HepG2 (cell line): ENCODE data around the gene PLXND1. TPM values are rescaled to one million over a fixed set of nuclear protein-coding genes. Genes with fewer than 3 reads are reported as not detected.

Experiments
- CCDC6 ChIP-seq: sonication (generic); formaldehyde crosslinking; IDR thresholded peaks from 2 replicates; pipeline ENCODE4 v1.8.1; 2022; ENCODE audit warnings: mild to moderate bottlenecking, missing genetic modification reagents, moderate library complexity
- ETV5 ChIP-seq: IDR thresholded peaks from 2 replicates; pipeline ENCODE4 v1.6.1; 2018; ENCODE audit warnings: missing biosample characterization, missing genetic modification reagents, inconsistent platforms, borderline replicate concordance
- FOXK1 ChIP-seq: sonication (generic); formaldehyde crosslinking; IDR thresholded peaks from 2 replicates; pipeline ENCODE4 v1.4.0; 2020; ENCODE audit warnings: low read depth, missing genetic modification reagents, borderline replicate concordance
- GPN1 ChIP-seq: sonication (generic); formaldehyde crosslinking; IDR thresholded peaks from 2 replicates; pipeline ENCODE4 v1.5.1; 2020; ENCODE audit warnings: missing genetic modification reagents, borderline replicate concordance
- MYC ChIP-seq: sonication (generic); formaldehyde crosslinking; IDR thresholded peaks from 2 replicates; pipeline ENCODE4 v1.9.0; 2021; ENCODE audit warnings: missing genetic modification reagents, borderline replicate concordance
- NR2F6 ChIP-seq, 2 experiments: IDR thresholded peaks; 2 replicates each; pipeline ENCODE4 v1.6.1; 2016; ENCODE audit warnings: antibody characterized with exemption in 1 of 2, mild to moderate bottlenecking in 1 of 2
- SMAD9 ChIP-seq: sonication (generic); formaldehyde crosslinking; IDR thresholded peaks from 2 replicates; pipeline ENCODE4 v1.5.1; 2020; ENCODE audit warnings: mild to moderate bottlenecking, missing genetic modification reagents
- ZFP1 ChIP-seq: IDR thresholded peaks from 2 replicates; pipeline ENCODE4 v1.6.1; 2016
- ZIK1 ChIP-seq: sonication (generic); formaldehyde crosslinking; IDR thresholded peaks from 2 replicates; pipeline ENCODE4 v1.5.0; 2020; ENCODE audit warnings: mild to moderate bottlenecking, low read depth, missing genetic modification reagents, borderline replicate concordance
- ZNF160 ChIP-seq: sonication (generic); formaldehyde crosslinking; IDR thresholded peaks from 2 replicates; pipeline ENCODE4 v1.8.0; 2022; ENCODE audit warnings: mild to moderate bottlenecking, inconsistent platforms, missing genetic modification reagents
- ZNF296 ChIP-seq: sonication (generic); formaldehyde crosslinking; conservative IDR thresholded peaks from 2 replicates; pipeline ENCODE4 v1.5.0; 2020; ENCODE audit warnings: mild to moderate bottlenecking, missing genetic modification reagents
- ZNF7 ChIP-seq: IDR thresholded peaks from 2 replicates; pipeline ENCODE4 v1.6.1; 2016; ENCODE audit warnings: missing biosample characterization, missing genetic modification reagents
- ZSCAN21 ChIP-seq: sonication (generic); formaldehyde crosslinking; IDR thresholded peaks from 2 replicates; pipeline ENCODE4 v1.8.0; 2022; ENCODE audit warnings: mild to moderate bottlenecking, missing genetic modification reagents, moderate library complexity, borderline replicate concordance
- polyA plus RNA-seq, 8 experiments: library from polyadenylated mRNA; depleted of rRNA in 3 of 8; stranded (reverse) in 7 of 8; unstranded in 1 of 8; fragments of >200 nt; fragmentation: Illumina TruSeq in 4 of 8; extraction: Trizol in 4 of 8; gene quantifications; 2 replicates each; pipeline versions ENCODE4 v1.2.1 to v1.2.3, GENCODE V29; 2011 to 2016; ENCODE audit warnings: low read depth in 4 of 8, missing spikeins in 1 of 8, mixed read lengths in 1 of 8; ENCODE audit not compliant: insufficient read depth in 1 of 8
- total RNA-seq, 5 experiments: library from RNA; depleted of rRNA; stranded (reverse); fragments of >200 nt; fragmentation: Illumina TruSeq; extraction: Trizol; gene quantifications; 2 replicates each; pipeline ENCODE4 v1.2.3, GENCODE V29; 2016; ENCODE audit warnings: low read depth in 1 of 5
- TF ChIP-seq, protein P1 (sequence below): sonication (generic); formaldehyde crosslinking; IDR thresholded peaks from 2 replicates; pipeline ENCODE4 v1.4.0; 2020; ENCODE audit warnings: missing genetic modification reagents
- TF ChIP-seq, protein P2 (sequence below): sonication (generic); formaldehyde crosslinking; IDR thresholded peaks from 2 replicates; pipeline ENCODE4 v1.4.0; 2020; ENCODE audit warnings: missing genetic modification reagents
- TF ChIP-seq, protein P3 (sequence below): sonication (generic); formaldehyde crosslinking; conservative IDR thresholded peaks from 2 replicates; pipeline ENCODE4 v1.8.1; 2023; ENCODE audit warnings: missing genetic modification reagents
- TF ChIP-seq, protein P4 (sequence below): sonication (generic); formaldehyde crosslinking; IDR thresholded peaks from 2 replicates; pipeline ENCODE4 v1.8.0; 2022; ENCODE audit warnings: mild to moderate bottlenecking, missing genetic modification reagents, moderate library complexity

PLXND1 gene
- total and polyA plus RNA-seq, 2 of the 13 experiments (the other 11 are each of a cell fraction or from before 2014, with no cell fraction given), result 15.9 to 42.0 TPM

DNA sequence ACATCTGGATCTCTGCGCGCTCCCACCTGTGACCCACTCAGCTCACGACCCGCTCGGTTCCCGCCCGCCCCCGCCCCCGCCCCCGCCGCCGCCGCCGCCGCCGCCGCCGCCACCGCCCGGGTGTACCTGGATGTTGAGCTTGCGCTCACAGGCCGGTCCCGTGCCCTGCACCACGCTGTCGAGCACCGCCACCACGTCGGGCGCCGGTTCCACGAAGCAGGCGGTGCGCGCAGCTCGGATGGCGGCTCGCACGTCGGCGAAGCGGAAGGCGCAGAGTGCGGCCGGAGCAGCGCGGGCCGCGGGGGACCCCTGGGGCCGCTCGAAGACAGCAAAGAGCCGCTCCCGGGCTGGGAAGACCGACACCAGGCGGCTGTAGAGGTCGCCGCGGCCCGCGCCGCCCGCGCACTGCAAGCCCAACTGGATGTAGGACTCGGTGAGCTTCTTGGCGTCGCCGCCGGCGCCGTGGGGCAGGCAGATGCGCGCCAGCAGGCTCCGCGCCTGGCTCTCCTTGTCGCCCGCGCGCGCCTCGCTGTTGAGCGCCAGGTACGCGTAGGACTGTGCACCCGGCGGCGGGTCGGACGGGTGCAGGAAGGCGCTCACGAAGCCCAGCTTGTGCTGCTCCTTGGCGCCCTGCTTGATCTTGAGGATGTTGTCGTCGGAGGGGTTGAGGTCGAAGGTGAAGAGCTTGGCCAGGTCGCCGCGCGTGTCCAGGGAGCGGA is 1.1 kb downstream of the PLXND1 start (continued):
- TF ChIP-seq, protein P1, sequence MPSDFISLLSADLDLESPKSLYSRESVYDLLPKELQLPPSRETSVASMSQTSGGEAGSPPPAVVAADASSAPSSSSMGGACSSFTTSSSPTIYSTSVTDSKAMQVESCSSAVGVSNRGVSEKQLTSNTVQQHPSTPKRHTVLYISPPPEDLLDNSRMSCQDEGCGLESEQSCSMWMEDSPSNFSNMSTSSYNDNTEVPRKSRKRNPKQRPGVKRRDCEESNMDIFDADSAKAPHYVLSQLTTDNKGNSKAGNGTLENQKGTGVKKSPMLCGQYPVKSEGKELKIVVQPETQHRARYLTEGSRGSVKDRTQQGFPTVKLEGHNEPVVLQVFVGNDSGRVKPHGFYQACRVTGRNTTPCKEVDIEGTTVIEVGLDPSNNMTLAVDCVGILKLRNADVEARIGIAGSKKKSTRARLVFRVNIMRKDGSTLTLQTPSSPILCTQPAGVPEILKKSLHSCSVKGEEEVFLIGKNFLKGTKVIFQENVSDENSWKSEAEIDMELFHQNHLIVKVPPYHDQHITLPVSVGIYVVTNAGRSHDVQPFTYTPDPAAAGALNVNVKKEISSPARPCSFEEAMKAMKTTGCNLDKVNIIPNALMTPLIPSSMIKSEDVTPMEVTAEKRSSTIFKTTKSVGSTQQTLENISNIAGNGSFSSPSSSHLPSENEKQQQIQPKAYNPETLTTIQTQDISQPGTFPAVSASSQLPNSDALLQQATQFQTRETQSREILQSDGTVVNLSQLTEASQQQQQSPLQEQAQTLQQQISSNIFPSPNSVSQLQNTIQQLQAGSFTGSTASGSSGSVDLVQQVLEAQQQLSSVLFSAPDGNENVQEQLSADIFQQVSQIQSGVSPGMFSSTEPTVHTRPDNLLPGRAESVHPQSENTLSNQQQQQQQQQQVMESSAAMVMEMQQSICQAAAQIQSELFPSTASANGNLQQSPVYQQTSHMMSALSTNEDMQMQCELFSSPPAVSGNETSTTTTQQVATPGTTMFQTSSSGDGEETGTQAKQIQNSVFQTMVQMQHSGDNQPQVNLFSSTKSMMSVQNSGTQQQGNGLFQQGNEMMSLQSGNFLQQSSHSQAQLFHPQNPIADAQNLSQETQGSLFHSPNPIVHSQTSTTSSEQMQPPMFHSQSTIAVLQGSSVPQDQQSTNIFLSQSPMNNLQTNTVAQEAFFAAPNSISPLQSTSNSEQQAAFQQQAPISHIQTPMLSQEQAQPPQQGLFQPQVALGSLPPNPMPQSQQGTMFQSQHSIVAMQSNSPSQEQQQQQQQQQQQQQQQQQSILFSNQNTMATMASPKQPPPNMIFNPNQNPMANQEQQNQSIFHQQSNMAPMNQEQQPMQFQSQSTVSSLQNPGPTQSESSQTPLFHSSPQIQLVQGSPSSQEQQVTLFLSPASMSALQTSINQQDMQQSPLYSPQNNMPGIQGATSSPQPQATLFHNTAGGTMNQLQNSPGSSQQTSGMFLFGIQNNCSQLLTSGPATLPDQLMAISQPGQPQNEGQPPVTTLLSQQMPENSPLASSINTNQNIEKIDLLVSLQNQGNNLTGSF (CRISPR knock-in tag), result 0 out of 2 replicates have a peak, but pooled peaks have one; percentile 39
- TF ChIP-seq GPN1 (no peak), NR2F6 (IDR thresholded peaks at IDR 0.05) (no peak), NR2F6 (CRISPR knock-in tag; IDR thresholded peaks at IDR 0.05) (no peak), SMAD9 (CRISPR knock-in tag) (no peak), ZSCAN21 (CRISPR knock-in tag) (0 out of 2 replicates have a peak, but pooled peaks have one; percentile 23), ZIK1 (peak; percentile 74; the same call in 1 of the 2 replicates), ETV5 (CRISPR knock-in tag) (0 out of 2 replicates have a peak, but pooled peaks have one; percentile 8), ZFP1 (CRISPR knock-in tag) (no peak), MYC (CRISPR knock-in tag) (0 out of 2 replicates have a peak, but pooled peaks have one; percentile 19), CCDC6 (CRISPR knock-in tag) (peak; percentile 30; the same call in 1 of the 2 replicates), ZNF160 (peak; percentile 48; the same call in 1 of the 2 replicates), FOXK1 (CRISPR knock-in tag) (no peak), ZNF7 (no peak), ZNF296 (CRISPR knock-in tag) (no peak)
- TF ChIP-seq, protein P2, sequence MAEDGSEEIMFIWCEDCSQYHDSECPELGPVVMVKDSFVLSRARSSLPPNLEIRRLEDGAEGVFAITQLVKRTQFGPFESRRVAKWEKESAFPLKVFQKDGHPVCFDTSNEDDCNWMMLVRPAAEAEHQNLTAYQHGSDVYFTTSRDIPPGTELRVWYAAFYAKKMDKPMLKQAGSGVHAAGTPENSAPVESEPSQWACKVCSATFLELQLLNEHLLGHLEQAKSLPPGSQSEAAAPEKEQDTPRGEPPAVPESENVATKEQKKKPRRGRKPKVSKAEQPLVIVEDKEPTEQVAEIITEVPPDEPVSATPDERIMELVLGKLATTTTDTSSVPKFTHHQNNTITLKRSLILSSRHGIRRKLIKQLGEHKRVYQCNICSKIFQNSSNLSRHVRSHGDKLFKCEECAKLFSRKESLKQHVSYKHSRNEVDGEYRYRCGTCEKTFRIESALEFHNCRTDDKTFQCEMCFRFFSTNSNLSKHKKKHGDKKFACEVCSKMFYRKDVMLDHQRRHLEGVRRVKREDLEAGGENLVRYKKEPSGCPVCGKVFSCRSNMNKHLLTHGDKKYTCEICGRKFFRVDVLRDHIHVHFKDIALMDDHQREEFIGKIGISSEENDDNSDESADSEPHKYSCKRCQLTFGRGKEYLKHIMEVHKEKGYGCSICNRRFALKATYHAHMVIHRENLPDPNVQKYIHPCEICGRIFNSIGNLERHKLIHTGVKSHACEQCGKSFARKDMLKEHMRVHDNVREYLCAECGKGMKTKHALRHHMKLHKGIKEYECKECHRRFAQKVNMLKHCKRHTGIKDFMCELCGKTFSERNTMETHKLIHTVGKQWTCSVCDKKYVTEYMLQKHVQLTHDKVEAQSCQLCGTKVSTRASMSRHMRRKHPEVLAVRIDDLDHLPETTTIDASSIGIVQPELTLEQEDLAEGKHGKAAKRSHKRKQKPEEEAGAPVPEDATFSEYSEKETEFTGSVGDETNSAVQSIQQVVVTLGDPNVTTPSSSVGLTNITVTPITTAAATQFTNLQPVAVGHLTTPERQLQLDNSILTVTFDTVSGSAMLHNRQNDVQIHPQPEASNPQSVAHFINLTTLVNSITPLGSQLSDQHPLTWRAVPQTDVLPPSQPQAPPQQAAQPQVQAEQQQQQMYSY (CRISPR knock-in tag), result no peak; the same call in 1 of the 2 replicates
- TF ChIP-seq, protein P3, sequence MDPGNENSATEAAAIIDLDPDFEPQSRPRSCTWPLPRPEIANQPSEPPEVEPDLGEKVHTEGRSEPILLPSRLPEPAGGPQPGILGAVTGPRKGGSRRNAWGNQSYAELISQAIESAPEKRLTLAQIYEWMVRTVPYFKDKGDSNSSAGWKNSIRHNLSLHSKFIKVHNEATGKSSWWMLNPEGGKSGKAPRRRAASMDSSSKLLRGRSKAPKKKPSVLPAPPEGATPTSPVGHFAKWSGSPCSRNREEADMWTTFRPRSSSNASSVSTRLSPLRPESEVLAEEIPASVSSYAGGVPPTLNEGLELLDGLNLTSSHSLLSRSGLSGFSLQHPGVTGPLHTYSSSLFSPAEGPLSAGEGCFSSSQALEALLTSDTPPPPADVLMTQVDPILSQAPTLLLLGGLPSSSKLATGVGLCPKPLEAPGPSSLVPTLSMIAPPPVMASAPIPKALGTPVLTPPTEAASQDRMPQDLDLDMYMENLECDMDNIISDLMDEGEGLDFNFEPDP, result 0 out of 2 replicates have a peak, but pooled peaks have one; percentile 62
- TF ChIP-seq, protein P4, sequence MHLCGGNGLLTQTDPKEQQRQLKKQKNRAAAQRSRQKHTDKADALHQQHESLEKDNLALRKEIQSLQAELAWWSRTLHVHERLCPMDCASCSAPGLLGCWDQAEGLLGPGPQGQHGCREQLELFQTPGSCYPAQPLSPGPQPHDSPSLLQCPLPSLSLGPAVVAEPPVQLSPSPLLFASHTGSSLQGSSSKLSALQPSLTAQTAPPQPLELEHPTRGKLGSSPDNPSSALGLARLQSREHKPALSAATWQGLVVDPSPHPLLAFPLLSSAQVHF, result no peak
